ENCODE data around the gene NT5DC3. TPM values are rescaled to one million over a fixed set of nuclear protein-coding genes. Genes with fewer than 3 reads are reported as not detected.

Gene NT5DC3
- total RNA-seq, 4 donors from 2014 or later, result 12.7 to 16.7 (median 16.2) TPM

- no peak for TF ChIP-seq POLR2A (IDR thresholded peaks at IDR 0.05)
- no peak for TF ChIP-seq EP300 (IDR thresholded peaks at IDR 0.05)
- no peak for TF ChIP-seq CTCF (IDR thresholded peaks at IDR 0.05)
These were observed 42.0 kb upstream of the NT5DC3 start for GRCh38 chr12:103882861-103883596.

GRCh38 chr12:103881261-103881660 lies 40.2 kb upstream of the NT5DC3 start:
- Histone ChIP-seq H3K27me3 (no peaks in the 10 kb centered on the region), H3K36me3 (no peaks in the 10 kb centered on the region), H3K27ac (no peak overlapping the region), H3K4me1 (peaks cover 0 to 4% (median 0%) of the 10 kb centered on the region in 4 donors), H3K9me3 (no peaks in the 10 kb centered on the region), H3K4me3 (no peak overlapping the region)
- TF ChIP-seq POLR2A (IDR thresholded peaks at IDR 0.05) (no peak), CTCF (IDR thresholded peaks at IDR 0.05) (no peak), EP300 (IDR thresholded peaks at IDR 0.05) (no peak)
- no peak for DNase-seq (ENCODE audit: low spot score in 2 of 2)
- WGBS, 2 donors, result 20 to 22% methylated on average over 2 of the region's 2 CpGs

More at GRCh38 chr12:103882861-103883596, 42.0 kb upstream of the NT5DC3 start:
- H3K27me3 ChIP-seq, result no peaks in the 10 kb centered on the region
- peaks cover 0 to 2% (median 0%) of the 10 kb centered on the region in 4 donors for H3K4me1 ChIP-seq
- no peak for DNase-seq (ENCODE audit: low spot score in 2 of 2)
- no peak overlapping the region for H3K27ac ChIP-seq
- H3K9me3 ChIP-seq, result no peaks in the 10 kb centered on the region
- H3K36me3 ChIP-seq, result no peaks in the 10 kb centered on the region
- WGBS, 2 donors, result 43 to 59% methylated on average over 2 of the region's 2 CpGs
- no peak overlapping the region for H3K4me3 ChIP-seq

GRCh38 chr12:103880299-103881142 lies 39.5 kb upstream of the NT5DC3 start:
- peaks cover 0 to 4% (median 0%) of the 10 kb centered on the region in 4 donors for H3K4me1 ChIP-seq
- no peaks in the 10 kb centered on the region for H3K27me3 ChIP-seq
- no peak for TF ChIP-seq POLR2A (IDR thresholded peaks at IDR 0.05)
- TF ChIP-seq CTCF (IDR thresholded peaks at IDR 0.05), result no peak
- no peak for TF ChIP-seq EP300 (IDR thresholded peaks at IDR 0.05)
- no peaks in the 10 kb centered on the region for H3K9me3 ChIP-seq
- no peak for DNase-seq (ENCODE audit: low spot score in 2 of 2)
- no peak overlapping the region for H3K4me3 ChIP-seq
- no peak overlapping the region for H3K27ac ChIP-seq
- WGBS, 2 donors, result 44 to 50% methylated on average over 8 of the region's 8 CpGs
- no peaks in the 10 kb centered on the region for H3K36me3 ChIP-seq

GRCh38 chr12:103879878-103880277 lies 38.8 kb upstream of the NT5DC3 start:
- no peak for DNase-seq (ENCODE audit: low spot score in 2 of 2)

More at GRCh38 chr12:103879878-103880277, 38.8 kb upstream of the NT5DC3 start:
- no peaks in the 10 kb centered on the region for H3K27me3 ChIP-seq
- no peaks in the 10 kb centered on the region for H3K9me3 ChIP-seq
- TF ChIP-seq EP300 (IDR thresholded peaks at IDR 0.05) (no peak), POLR2A (IDR thresholded peaks at IDR 0.05) (no peak), CTCF (IDR thresholded peaks at IDR 0.05) (no peak)
- WGBS, 2 donors, result 40 to 61% methylated on average over 2 of the region's 2 CpGs
- H3K4me3 ChIP-seq, result no peak overlapping the region
- H3K4me1 ChIP-seq, result peaks cover 0 to 4% (median 0%) of the 10 kb centered on the region in 4 donors
- no peak overlapping the region for H3K27ac ChIP-seq
- H3K36me3 ChIP-seq, result no peaks in the 10 kb centered on the region

Data from tibial nerve (tissue), 4 donors.